Measurements from ENCODE around the gene UBE2N. TPM values are rescaled to one million over a fixed set of nuclear protein-coding genes. Genes with fewer than 3 reads are reported as not detected.
A peak's percentile ranks its signal among the peaks of the same experiment; 100 is the strongest.
"Not testable (repeated sequence)": the region's sequence is repeated elsewhere in the genome, so short reads cannot be mapped to it uniquely, and the experiment has no call there.

UBE2N gene
- total RNA-seq, 1 donor from 2014 or later, result 86.3 TPM

DNA sequence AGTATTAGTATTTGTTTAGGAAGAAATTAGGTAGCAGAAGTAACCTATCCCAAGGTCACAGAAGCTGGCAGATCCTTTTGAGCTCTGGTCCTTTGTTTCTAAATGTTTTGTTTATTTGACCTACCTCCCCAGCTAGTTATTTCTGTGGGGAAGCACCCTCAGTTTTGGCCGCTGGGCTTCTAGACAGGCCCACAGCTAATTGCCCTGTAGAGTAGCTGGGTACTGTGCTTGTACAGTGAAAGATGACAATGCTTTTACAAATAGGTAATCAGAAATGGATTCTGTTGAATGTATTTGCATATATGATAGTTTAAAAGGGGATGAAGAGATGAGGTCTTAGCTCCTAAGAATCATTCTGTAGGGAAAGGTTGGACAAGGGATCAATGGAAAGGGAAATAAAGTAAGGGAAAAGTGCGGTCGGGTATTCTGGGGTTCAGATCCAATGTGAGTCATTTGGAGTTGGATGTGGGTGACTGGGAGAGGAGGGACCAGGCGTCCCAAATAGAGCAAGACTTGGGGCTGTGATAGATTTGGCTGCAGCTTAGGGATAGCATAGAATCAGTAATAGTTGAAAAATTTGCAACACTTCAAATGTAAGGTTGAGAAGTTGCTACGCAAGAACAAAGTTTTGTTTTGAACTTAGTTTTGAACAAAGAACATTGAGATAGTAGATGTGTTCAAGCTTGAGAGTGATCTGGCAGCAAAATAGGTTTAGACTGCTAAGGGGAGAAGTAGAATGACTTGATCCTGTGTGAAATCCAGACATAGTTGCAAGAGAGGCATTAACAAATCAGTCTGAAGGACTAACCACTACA lies 60.4 kb downstream of the UBE2N start:
- intact Hi-C loops (cut with micrococcal nuclease), result no loop called here
- peaks cover 6% of the 10 kb centered on the region for H3K36me3 ChIP-seq
- H3K4me1 ChIP-seq, result peaks cover 87% of the 10 kb centered on the region
- no peaks in the 10 kb centered on the region for H3K27me3 ChIP-seq (ENCODE audit: low read depth)
- DNase-seq, result no peak
- H3K27ac ChIP-seq (replicated peaks), result peak overlapping the region; percentile 93
- peak overlapping the region; percentile 84 for H3K4me3 ChIP-seq
- TF ChIP-seq, protein P1, sequence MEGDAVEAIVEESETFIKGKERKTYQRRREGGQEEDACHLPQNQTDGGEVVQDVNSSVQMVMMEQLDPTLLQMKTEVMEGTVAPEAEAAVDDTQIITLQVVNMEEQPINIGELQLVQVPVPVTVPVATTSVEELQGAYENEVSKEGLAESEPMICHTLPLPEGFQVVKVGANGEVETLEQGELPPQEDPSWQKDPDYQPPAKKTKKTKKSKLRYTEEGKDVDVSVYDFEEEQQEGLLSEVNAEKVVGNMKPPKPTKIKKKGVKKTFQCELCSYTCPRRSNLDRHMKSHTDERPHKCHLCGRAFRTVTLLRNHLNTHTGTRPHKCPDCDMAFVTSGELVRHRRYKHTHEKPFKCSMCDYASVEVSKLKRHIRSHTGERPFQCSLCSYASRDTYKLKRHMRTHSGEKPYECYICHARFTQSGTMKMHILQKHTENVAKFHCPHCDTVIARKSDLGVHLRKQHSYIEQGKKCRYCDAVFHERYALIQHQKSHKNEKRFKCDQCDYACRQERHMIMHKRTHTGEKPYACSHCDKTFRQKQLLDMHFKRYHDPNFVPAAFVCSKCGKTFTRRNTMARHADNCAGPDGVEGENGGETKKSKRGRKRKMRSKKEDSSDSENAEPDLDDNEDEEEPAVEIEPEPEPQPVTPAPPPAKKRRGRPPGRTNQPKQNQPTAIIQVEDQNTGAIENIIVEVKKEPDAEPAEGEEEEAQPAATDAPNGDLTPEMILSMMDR (IDR thresholded peaks at IDR 0.05; ENCODE audit: borderline replicate concordance), result no peak
- no peaks in the 10 kb centered on the region for H3K9me3 ChIP-seq (replicated peaks)

GRCh38 chr12:93380480-93381121 lies 61.1 kb downstream of the UBE2N start:
- TF ChIP-seq, protein P1 (IDR thresholded peaks at IDR 0.05; ENCODE audit: borderline replicate concordance), result no peak
- intact Hi-C loops (cut with micrococcal nuclease), result no loop called here
- Histone ChIP-seq H3K36me3 (peaks cover 6% of the 10 kb centered on the region), H3K4me3 (peak overlapping the region; percentile 84), H3K27me3 (ENCODE audit: low read depth) (no peaks in the 10 kb centered on the region), H3K9me3 (replicated peaks) (no peaks in the 10 kb centered on the region), H3K4me1 (peaks cover 87% of the 10 kb centered on the region), H3K27ac (replicated peaks) (peak overlapping the region; percentile 93)
- DNase-seq, result no peak

GRCh38 chr12:93379981-93380361 lies 61.8 kb downstream of the UBE2N start:
- no peak for DNase-seq
- Histone ChIP-seq H3K27ac (replicated peaks) (peak overlapping the region; percentile 93), H3K27me3 (ENCODE audit: low read depth) (no peaks in the 10 kb centered on the region), H3K36me3 (peaks cover 6% of the 10 kb centered on the region), H3K4me3 (peak overlapping the region; percentile 84), H3K9me3 (replicated peaks) (no peaks in the 10 kb centered on the region), H3K4me1 (peaks cover 84% of the 10 kb centered on the region)
- TF ChIP-seq, protein P1 (IDR thresholded peaks at IDR 0.05; ENCODE audit: borderline replicate concordance), result no peak
- intact Hi-C loops (cut with micrococcal nuclease), result no loop called here

GRCh38 chr12:93379326-93379980 lies 62.3 kb downstream of the UBE2N start:
- no peaks in the 10 kb centered on the region for H3K27me3 ChIP-seq (ENCODE audit: low read depth)
- peak overlapping the region; percentile 93 for H3K27ac ChIP-seq (replicated peaks)
- DNase-seq, result no peak
- peaks cover 5% of the 10 kb centered on the region for H3K36me3 ChIP-seq
- peak overlapping the region; percentile 84 for H3K4me3 ChIP-seq
- peaks cover 84% of the 10 kb centered on the region for H3K4me1 ChIP-seq
- no peaks in the 10 kb centered on the region for H3K9me3 ChIP-seq (replicated peaks)
- intact Hi-C loops (cut with micrococcal nuclease), result no loop called here
- TF ChIP-seq, protein P1 (IDR thresholded peaks at IDR 0.05; ENCODE audit: borderline replicate concordance), result no peak

GRCh38 chr12:93378998-93379325 lies 62.8 kb downstream of the UBE2N start:
- intact Hi-C loops (cut with micrococcal nuclease), result no loop called here
- Histone ChIP-seq H3K27ac (replicated peaks) (peak overlapping the region; percentile 93), H3K9me3 (replicated peaks) (no peaks in the 10 kb centered on the region), H3K36me3 (peaks cover under 1% of the 10 kb centered on the region), H3K4me3 (peak overlapping the region; percentile 84), H3K27me3 (ENCODE audit: low read depth) (no peaks in the 10 kb centered on the region), H3K4me1 (peaks cover 84% of the 10 kb centered on the region)
- TF ChIP-seq, protein P1 (IDR thresholded peaks at IDR 0.05; ENCODE audit: borderline replicate concordance), result no peak
- DNase-seq, result no peak

GRCh38 chr12:93378196-93378997 lies 63.4 kb downstream of the UBE2N start:
- peak overlapping the region; percentile 84 for H3K4me3 ChIP-seq
- DNase-seq, result peak; percentile 31
- H3K27ac ChIP-seq (replicated peaks), result peak overlapping the region; percentile 93
- H3K27me3 ChIP-seq (ENCODE audit: low read depth); H3K9me3 ChIP-seq (replicated peaks); intact Hi-C loops (cut with micrococcal nuclease); H3K36me3 ChIP-seq: not testable (repeated sequence)
- peaks cover 84% of the 10 kb centered on the region for H3K4me1 ChIP-seq

Data from left ventricle myocardium inferior (tissue), 1 donor.